ENCODE measurements around the gene NAA11.
"Not testable (repeated sequence)": the region's sequence is repeated elsewhere in the genome, so short reads cannot be mapped to it uniquely, and the experiment has no call there.

Gene NAA11

DNA sequence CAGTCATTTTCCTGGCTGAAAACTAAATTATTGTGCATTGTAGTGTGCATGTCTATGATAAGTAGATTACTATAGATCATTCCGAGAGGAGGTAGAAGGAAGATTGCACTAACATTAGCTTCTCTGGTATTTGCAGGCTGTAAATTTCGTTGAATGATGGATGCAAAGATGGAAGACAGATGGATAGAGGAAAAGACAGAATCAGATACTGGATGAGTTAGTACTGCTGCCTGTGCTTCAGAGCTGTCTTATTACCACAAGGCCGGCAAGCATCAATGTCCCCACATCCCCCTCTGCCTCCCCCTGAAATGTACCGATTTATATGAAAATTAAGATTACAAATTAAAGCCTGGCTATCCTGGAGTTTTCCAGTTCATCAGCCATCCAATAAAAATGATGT, 17.7 kb downstream of the NAA11 start:
- no peak for DNase-seq

DNA sequence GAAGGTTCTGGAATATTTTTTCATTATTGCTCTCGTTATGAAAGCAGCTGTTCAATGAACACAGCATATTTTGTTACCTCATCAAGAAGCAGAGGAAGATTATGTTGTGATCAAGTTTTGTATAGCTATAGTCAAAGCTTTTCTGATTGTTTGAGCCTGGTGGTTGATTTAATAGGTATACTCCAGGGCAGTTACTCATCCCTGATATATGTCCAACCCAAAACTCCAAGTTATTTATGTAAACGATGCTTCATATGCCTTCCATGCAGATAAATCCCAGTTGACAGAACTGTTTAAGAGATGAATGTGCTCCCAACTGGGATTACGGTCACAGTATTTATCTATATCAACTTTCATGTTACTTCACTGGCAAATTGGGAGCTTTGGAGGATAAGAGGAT, 19.1 kb downstream of the NAA11 start:
- no peak for DNase-seq

GRCh38 chr4:79300280-79300679, 25.6 kb downstream of the NAA11 start:
- no peak for DNase-seq

DNA sequence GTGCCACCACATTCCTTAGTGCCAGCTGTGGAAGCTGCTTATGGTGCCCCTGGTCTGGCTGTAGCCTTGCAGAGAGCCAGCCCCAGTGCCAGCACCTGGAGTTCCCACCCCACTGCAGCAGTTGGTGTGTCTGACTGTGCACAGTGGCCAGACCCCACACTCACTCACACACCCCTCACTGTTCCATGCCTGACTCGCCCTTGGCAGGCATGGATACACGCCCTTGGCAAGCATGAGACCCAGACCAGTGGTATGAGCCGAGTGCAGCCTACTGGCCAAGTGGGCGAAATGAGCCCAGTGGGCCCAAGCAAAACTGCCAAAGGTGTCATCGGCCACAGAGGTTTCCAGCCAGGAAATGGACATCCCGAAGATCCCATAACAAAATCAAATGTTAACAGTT, 27.4 kb downstream of the NAA11 start:
- no peak for DNase-seq

DNA sequence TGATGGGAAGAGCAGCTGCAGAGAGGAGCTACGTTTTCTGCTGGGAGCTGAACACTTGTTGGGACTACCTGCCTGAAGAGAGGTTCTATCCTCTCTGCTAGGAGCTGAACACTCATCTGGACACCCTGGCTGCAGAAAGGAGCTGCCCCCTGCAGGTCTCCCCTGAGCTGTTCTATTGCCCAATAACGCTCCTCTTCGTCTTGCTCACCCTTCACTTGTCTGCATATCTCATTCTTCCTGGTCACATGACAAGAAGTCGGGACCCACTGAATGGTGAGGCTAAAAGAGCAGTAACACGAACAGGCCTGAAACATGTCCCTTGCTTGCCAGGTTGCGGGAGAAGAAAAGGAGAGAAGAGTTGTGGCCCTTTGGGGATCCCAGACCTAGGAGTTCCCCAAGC, 27.8 kb downstream of the NAA11 start:
- no peak for DNase-seq

GRCh38 chr4:79297479-79297878, 28.4 kb downstream of the NAA11 start:
- no peak for DNase-seq

DNA sequence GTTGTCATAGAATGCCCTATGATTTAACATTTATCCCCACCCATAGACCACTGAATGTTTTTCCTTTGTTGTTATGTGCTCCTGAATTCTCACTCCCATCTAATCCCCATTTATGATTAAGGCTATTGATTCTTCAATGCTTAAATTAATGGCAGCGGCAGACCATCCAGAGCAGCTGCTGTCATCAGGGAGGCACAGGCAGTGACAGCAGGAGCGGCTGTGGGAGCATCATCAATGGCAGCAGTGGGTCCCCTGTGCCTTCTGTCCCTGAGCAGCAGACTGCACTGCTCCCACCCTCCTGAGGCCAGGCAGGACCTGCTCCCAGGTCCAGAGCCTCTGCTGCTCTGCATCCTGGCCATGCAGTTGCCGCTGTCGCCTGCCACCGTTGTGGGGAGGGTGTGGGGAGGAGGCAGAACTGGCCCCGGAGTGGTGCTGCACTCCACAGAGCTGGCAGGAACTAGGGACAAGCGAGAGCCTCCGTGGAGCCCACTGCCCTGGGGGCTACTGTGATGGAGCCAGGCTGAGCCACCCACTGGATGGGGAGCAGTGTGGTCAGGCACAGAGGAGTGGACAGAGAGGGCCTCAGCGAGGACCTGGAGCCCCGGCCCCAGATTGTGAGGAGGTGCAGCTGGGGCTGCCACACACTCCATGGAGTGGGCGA, 29.0 kb downstream of the NAA11 start:
- no peak for DNase-seq

DNA sequence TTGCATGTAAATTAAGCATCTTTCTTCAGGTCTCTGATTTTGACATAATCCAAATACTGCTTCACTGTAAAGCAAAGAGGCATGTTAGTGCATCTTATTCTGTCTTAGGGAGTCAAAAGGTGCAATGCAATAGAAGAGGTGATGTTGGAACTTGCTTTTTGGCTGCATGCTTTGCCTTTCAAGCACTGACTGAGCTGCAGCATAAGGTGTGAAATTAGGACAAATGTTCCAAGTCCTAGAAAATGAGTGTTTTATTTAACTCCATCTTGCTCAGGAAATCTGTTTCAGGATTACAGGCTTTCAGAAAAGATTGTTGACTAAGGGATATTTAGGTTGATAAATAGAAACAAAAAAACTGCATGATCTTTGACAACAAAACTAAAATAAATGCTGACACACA, 30.8 kb downstream of the NAA11 start:
- no peak for DNase-seq

- DNase-seq = no peak
These were observed 31.8 kb downstream of the NAA11 start for GRCh38 chr4:79294064-79294463.

DNA sequence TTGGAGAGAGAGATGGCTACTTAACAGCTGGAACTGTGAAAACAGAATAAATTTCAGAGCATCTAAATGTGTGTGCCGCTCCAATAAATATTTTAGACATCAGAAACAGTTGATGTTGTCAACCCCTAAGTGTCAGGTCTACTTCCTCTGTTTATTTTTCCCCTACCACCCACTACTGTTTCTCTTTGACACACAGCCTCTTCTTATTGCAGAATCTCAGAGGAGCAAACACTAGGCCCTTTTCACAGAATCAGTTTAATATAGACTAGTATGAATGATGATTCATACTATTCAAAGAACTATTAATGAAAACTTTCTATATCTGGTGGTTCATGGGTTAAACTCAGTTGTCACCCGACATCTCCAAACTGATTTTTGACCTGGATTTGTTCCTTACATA, 33.9 kb downstream of the NAA11 start:
- no peak for DNase-seq

DNA sequence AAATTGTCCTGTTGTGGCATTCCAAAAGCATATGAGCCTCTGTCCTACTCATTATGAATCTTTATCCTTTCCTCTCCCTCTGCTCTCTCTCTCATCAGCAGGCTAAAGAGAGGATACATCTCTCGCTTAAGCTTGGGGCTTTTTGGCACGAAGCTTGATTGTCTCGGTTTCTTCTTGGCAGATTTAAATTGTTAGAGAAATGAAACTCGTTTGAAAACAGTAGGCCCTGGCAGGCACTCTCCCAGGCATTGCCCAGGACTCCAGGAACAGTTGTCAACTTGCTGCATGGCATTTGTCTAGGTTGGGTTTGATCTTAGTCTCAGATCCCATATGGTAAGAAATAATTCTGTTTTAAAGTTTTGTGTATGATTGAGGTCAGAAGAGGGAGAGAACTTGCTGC, 35.5 kb downstream of the NAA11 start:
- DNase-seq = no peak

DNA sequence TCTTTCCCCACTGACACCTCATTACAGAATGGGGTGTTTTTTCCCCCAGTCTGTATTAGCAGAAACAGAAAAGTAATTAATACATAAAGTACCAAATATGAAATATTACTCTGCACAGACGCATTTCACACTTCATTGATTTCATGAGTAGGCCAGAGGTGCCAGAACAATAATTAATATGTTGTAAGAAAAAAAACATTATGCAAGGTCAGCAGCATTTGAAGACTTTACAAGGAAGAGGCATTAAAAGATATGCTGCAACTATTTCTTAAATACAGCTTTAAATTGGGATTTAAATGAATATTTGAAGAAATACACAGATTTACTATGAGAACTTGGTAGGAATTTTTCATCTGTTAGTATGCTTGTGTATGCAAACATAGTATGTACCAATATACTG, 37.7 kb downstream of the NAA11 start:
- no peak for DNase-seq

- DNase-seq = no peak
These were observed 38.1 kb downstream of the NAA11 start for GRCh38 chr4:79287718-79288117.

DNA sequence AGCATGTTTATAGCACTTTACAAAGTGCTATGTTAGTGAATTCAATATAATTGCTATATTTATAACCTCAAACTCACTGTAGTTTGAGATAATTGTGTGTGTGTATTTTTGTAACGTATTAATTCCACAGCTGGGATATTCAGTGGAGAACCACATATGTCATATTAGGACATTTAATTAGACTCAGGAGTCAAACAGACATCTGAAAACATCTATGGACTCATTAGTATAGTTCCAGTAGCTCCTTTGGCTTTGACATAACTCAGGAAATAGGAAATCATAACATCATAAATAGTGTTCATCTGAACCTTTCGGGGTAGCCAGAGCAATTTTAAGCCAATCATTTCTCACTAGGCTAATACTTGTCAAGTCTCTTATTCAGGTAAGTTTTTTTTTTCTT, 38.8 kb downstream of the NAA11 start:
- no peak for DNase-seq

DNA sequence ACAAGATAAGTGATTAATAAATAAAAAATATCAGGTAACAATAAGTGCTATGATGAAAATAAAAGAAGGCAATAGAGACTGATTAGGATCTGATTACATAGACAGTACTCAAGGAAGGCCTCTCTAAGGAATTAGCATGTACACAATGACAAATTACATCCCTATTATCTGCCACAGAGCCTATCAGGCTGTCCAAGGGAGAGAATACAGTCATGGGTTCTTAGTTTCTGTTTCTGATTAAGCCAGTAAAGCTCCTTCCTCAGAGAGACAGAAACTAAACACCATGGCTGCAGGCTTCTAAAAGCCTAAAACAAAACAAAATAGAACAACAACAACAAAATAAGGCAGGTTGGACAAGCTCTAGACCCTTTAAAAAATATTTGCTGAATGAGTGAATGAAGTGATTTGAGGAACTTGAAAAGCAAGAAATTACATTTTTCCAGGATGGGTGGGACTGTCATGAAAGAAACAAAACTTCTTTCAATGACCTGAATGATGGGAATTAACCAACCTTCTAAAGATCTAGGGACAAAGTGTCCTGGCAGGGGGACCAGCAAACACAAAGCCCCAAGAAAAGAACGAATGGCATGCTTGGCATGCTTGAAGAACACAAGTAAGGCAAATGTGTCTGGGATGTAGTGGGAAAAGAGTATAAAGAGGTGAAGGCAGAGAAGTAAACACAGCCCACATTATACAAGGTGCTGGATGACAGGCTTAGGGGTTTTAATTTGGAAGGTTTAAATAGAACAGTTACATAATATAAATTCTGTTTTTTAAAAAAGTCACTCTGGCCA, 44.1 kb downstream of the NAA11 start:
- DNase-seq = no peak

- not testable (repeated sequence) for DNase-seq
These were observed 48.4 kb downstream of the NAA11 start for GRCh38 chr4:79277467-79277866.

GRCh38 chr4:79273915-79274314, 51.9 kb downstream of the NAA11 start:
- no peak for DNase-seq

- DNase-seq = no peak
These were observed 53.1 kb downstream of the NAA11 start for GRCh38 chr4:79272761-79273160.

DNA sequence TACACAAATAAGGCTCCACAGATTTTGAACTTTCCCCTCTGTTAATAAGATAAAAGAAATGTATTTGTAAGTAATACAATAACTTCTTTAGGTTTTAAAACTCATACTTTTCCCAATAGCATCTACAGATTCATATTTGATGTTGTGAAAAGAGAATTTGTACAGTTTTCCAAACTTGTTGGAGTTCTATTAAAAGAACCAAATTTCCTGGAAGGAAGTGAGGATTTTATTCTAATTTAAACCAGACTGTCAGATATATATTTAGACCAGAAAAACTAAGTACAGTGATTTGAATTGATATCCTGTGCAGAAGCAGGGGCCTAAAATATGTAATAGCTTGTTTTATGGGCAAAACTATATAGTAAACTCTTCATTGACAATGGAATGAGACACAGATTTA, 53.7 kb downstream of the NAA11 start:
- DNase-seq = no peak

GRCh38 chr4:79267671-79268070, 58.2 kb downstream of the NAA11 start:
- no peak for DNase-seq
